ENCODE measurements around the gene OAF.

Gene OAF

GRCh38 chr11:120226714-120227113 lies 15.9 kb downstream of the OAF start:
- H3K4me3 ChIP-seq, result no peak overlapping the region
- H3K27ac ChIP-seq, result peak overlapping the region in 1 of 2 donors; percentile 70
- DNase-seq (ENCODE audit: low spot score), result no peak
- TF ChIP-seq CTCF (IDR thresholded peaks at IDR 0.05), result no peak

- H3K4me3 ChIP-seq, result no peak overlapping the region
- no peak overlapping the region for H3K27ac ChIP-seq
- TF ChIP-seq CTCF (IDR thresholded peaks at IDR 0.05), result no peak
- no peak for DNase-seq (ENCODE audit: low spot score)
These were observed 16.5 kb downstream of the OAF start for GRCh38 chr11:120227228-120227852.

GRCh38 chr11:120228794-120229384 lies 18.1 kb downstream of the OAF start:
- DNase-seq (ENCODE audit: low spot score), result no peak
- TF ChIP-seq CTCF (IDR thresholded peaks at IDR 0.05), result no peak
- H3K4me3 ChIP-seq, result no peak overlapping the region
- no peak overlapping the region for H3K27ac ChIP-seq

GRCh38 chr11:120229451-120230424 lies 18.9 kb downstream of the OAF start:
- Histone ChIP-seq H3K27ac (no peak overlapping the region), H3K4me3 (no peak overlapping the region)
- peak; percentile 61 for TF ChIP-seq CTCF (IDR thresholded peaks at IDR 0.05)
- DNase-seq (ENCODE audit: low spot score), result no peak

- no peak for TF ChIP-seq CTCF (IDR thresholded peaks at IDR 0.05)
- DNase-seq (ENCODE audit: low spot score), result no peak
- Histone ChIP-seq H3K4me3 (no peak overlapping the region), H3K27ac (no peak overlapping the region)
These were observed 19.7 kb downstream of the OAF start for GRCh38 chr11:120230433-120231071.

- no peak for TF ChIP-seq CTCF (IDR thresholded peaks at IDR 0.05)
- Histone ChIP-seq H3K4me3 (no peak overlapping the region), H3K27ac (no peak overlapping the region)
- no peak for DNase-seq (ENCODE audit: low spot score)
These were observed 21.1 kb downstream of the OAF start for GRCh38 chr11:120231963-120232362.

Data from coronary artery (tissue), 2 donors.